Fibroblast of skin of right biceps (primary cell): Measurements from ENCODE around the gene CELF2.

Experiments used
- DNase-seq: peaks from one replicate; pipeline ENCODE4 v3.0.0-alpha.2; 2013

Gene CELF2

DNA sequence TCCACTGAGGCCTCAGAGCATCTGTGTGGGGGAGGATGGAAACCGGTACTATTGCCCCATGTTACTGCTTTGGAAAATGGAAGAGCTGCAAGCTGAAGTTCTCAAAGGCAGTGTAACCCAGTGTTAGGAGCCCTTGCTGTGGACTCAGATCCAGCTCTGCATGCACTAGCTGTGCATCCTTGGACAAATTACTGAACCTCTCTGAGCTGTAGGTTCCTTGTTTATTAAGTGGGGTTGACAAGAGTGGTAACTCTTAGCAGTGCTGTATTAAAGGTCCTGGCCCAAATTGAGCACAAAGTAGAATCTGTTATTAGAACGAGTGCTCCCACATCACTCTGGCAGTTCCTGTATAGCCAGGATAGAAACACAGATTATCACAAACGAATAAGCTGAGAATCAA is 359.6 kb downstream of the CELF2 start:
- no peak for DNase-seq

- no peak for DNase-seq
These were observed 361.2 kb downstream of the CELF2 start for GRCh38 chr10:11378835-11379234.

- DNase-seq, result no peak
These were observed 362.1 kb downstream of the CELF2 start for GRCh38 chr10:11379771-11380170.

GRCh38 chr10:11381023-11381422 is 363.4 kb downstream of the CELF2 start:
- peak; percentile 20 for DNase-seq

DNA sequence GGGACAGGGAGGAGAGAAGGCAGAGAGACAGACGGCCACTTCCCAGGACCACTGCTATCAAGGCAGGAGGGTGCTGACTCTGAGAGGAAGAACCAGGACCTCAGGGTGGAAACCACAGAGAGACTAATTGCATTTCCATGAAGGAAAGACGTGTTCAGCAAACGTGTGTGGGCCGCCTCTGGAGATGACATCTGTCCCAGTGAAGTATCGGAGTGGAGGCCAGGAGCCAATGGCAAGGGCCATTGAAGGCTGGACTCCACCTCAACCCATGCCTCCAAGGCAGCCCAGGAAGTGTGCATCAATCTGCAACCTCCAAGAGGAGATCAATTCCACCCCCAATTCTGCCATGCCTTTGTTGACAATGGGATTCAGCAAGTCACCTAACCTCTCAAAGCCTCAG is 363.8 kb downstream of the CELF2 start:
- no peak for DNase-seq

- DNase-seq, result no peak
These were observed 364.5 kb downstream of the CELF2 start for GRCh38 chr10:11382187-11382586.

DNA sequence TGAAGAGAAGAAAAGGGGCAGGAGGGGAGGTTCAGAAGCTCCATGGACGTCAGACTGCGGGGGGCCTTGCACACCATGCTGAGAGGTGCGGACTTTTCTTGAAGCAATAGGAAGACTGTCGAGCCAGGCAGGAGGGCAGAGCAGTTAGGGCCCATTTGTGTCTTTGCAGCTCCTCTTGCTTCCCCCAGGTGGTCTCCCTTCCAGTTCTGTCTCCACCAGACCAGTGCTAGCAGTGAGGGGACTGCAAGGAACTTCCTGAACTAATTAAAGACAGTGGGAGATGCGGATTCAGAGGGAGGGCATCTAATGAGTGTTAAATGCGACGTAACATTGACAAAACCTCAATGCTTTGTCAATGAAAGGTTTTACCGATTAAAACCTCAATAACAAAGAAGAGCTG is 368.4 kb downstream of the CELF2 start:
- DNase-seq, result no peak
